CD4-positive, alpha-beta memory T cell (primary cell): Measurements from ENCODE around the gene ILF2. TPM values are rescaled to one million over a fixed set of nuclear protein-coding genes. Genes with fewer than 3 reads are reported as not detected.
"Not testable (repeated sequence)": the region's sequence is repeated elsewhere in the genome, so short reads cannot be mapped to it uniquely, and the experiment has no call there.

Experiments used
- CTCF ChIA-PET: fragments of 350-600 bp; sonication (Branson Sonifier 250); formaldehyde crosslinking; loops from one replicate; lab custom pipeline; 2021; ENCODE audit warnings: inconsistent platforms; ENCODE audit not compliant: partially characterized antibody; lab: Charles Lee
- POLR2A ChIA-PET: fragments of 350-600 bp; sonication (Branson Sonifier 250); formaldehyde crosslinking; loops from one replicate; lab custom pipeline; 2021; ENCODE audit not compliant: partially characterized antibody; lab: Charles Lee
- DNase-seq, 5 donors: peaks; one replicate each; pipeline versions ENCODE4 v3.0.0 to v3.0.0-alpha.2; 2020 to 2022; ENCODE audit warnings: mixed read lengths in 1 of 5
- H3K27ac ChIP-seq: one replicate; pipeline ENCODE4 v1.7.0; 2013; ENCODE audit warnings: low read depth, low read length
- H3K27me3 ChIP-seq: 2 replicates; pipeline ENCODE4 v1.7.0; 2013; ENCODE audit warnings: mild to moderate bottlenecking, low read length, moderate library complexity; ENCODE audit not compliant: insufficient read depth
- H3K36me3 ChIP-seq: 2 replicates; pipeline ENCODE4 v1.7.0; 2013; ENCODE audit warnings: mild to moderate bottlenecking, low read length, moderate library complexity; ENCODE audit not compliant: insufficient read depth
- H3K4me1 ChIP-seq: 2 replicates; pipeline ENCODE4 v1.7.0; 2013; ENCODE audit warnings: mild to moderate bottlenecking, low read length, moderate library complexity; ENCODE audit not compliant: insufficient read depth
- H3K4me3 ChIP-seq, 2 donors: one replicate each; pipeline ENCODE4 v1.7.0; 2013; ENCODE audit warnings: low read length in 2 of 2, mild to moderate bottlenecking in 1 of 2
- H3K9me3 ChIP-seq, 2 donors: one replicate each; pipeline ENCODE4 v1.7.0; 2013; ENCODE audit warnings: low read length in 2 of 2, control low read depth in 1 of 2; ENCODE audit not compliant: control insufficient read depth in 1 of 2
- H3K27ac Mint-ChIP-seq, 7 donors: one replicate each; pipeline ENCODE4 v1.8.0; 2020 to 2021; ENCODE audit warnings: mixed read lengths in 7 of 7, mild to moderate bottlenecking in 6 of 7, inconsistent platforms in 3 of 7, moderate library complexity in 3 of 7
- H3K27me3 Mint-ChIP-seq, 2 donors: one replicate each; pipeline ENCODE4 v1.8.0; 2020 to 2021; ENCODE audit warnings: mixed read lengths in 2 of 2
- H3K36me3 Mint-ChIP-seq, 2 donors: one replicate each; pipeline ENCODE4 v1.8.0; 2020 to 2021; ENCODE audit warnings: mixed read lengths in 2 of 2, inconsistent platforms in 1 of 2, mild to moderate bottlenecking in 1 of 2
- H3K4me1 Mint-ChIP-seq, 4 donors: one replicate each; pipeline ENCODE4 v1.8.0; 2020 to 2021; ENCODE audit warnings: mixed read lengths in 4 of 4, mild to moderate bottlenecking in 1 of 4
- H3K4me3 Mint-ChIP-seq, 8 donors: one replicate each; pipeline ENCODE4 v1.8.0; 2020 to 2021; ENCODE audit warnings: mixed read lengths in 8 of 8, mild to moderate bottlenecking in 7 of 8, moderate library complexity in 6 of 8, inconsistent platforms in 3 of 8
- H3K9me3 Mint-ChIP-seq, 8 donors: one replicate each; pipeline ENCODE4 v1.8.0; 2020 to 2021; ENCODE audit warnings: mixed read lengths in 8 of 8, mild to moderate bottlenecking in 5 of 8, inconsistent platforms in 3 of 8, moderate library complexity in 1 of 8
- intact Hi-C: fragments of 100-400 bp; cut with micrococcal nuclease; formaldehyde crosslinking; loops from one replicate; pipeline ENCODE4 v1.15.1; 2023
- polyA plus RNA-seq, 2 donors: library from polyadenylated mRNA; unstranded; fragments of 300-500 nt; fragmentation: Illumina TruSeq; gene quantifications; one replicate each; pipeline ENCODE4 v1.2.3, GENCODE V29; 2021
- total RNA-seq, 2 experiments: library from RNA; stranded (reverse); gene quantifications; one replicate each; pipeline ENCODE4 v1.2.3, GENCODE V29; 2021

ILF2 gene
- total and polyA plus RNA-seq, 4 experiments from 2014 or later, result 82.3 to 200 (median 112) TPM

DNA sequence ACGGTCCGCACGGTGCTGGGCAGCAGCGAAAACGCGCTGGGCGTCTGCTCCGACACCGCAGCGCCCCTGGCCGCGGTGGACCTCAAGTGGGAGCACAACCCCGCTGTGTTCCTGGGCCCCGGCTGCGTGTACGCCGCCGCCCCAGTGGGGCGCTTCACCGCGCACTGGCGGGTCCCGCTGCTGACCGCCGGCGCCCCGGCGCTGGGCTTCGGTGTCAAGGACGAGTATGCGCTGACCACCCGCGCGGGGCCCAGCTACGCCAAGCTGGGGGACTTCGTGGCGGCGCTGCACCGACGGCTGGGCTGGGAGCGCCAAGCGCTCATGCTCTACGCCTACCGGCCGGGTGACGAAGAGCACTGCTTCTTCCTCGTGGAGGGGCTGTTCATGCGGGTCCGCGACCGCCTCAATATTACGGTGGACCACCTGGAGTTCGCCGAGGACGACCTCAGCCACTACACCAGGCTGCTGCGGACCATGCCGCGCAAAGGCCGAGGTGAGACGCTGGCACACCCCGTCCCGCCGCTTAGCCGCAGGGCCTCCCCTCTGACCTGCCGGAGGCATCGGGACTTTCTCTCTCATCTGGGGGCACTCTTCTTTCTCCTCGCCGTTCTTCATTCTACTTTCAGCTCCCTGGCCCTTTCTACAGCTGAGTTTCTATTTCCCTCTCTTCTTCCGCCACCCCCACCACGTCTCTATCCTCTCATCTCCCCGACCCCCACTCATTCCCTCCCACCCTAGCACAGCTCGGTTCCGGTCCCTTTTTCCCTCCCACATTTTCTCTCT, 8.7 kb upstream of the ILF2 start:
- POLR2A ChIA-PET, result no interaction called here
- H3K4me3 ChIP-seq, result peak overlapping the region; percentile 29 to 48
- intact Hi-C loops, result loop anchor here (2.0 kb wide), 1 partner anchor 21 kb away; the partner anchor contains the start of gene SNAPIN
- H3K9me3 ChIP-seq, result no peaks in the 10 kb centered on the region
- peak in 3 of 5 donors; percentile 22 to 40 (median 29) for DNase-seq
- peaks cover 28 to 38% of the 10 kb centered on the region in 2 donors for H3K27me3 Mint-ChIP-seq
- no peaks in the 10 kb centered on the region for H3K9me3 Mint-ChIP-seq
- H3K36me3 ChIP-seq, result no peaks in the 10 kb centered on the region
- H3K4me1 Mint-ChIP-seq, result peaks cover 13 to 21% (median 15%) of the 10 kb centered on the region in 4 donors
- H3K4me3 Mint-ChIP-seq, result peak overlapping the region; percentile 60 to 91 (median 82)
- peak overlapping the region in 4 of 7 donors; percentile 2 to 74 (median 47) for H3K27ac Mint-ChIP-seq
- H3K36me3 Mint-ChIP-seq, result no peaks in the 10 kb centered on the region
- peaks cover 32% of the 10 kb centered on the region for H3K27me3 ChIP-seq
- peaks cover 27% of the 10 kb centered on the region for H3K4me1 ChIP-seq
- CTCF ChIA-PET, result interaction anchor here (1.1 to 4.4 kb wide), 4 partner anchors 33 to 307 kb away, joined by 3 to 29 read pairs (median 8); partner anchors contain the start of gene RAB13
- no peak overlapping the region for H3K27ac ChIP-seq

- CTCF ChIA-PET, result interaction anchor here (1.6 to 4.4 kb wide), 3 partner anchors 67 to 74 kb away, joined by 5 to 29 read pairs (median 12); no protein-coding TSS in a partner anchor
Measured at GRCh38 chr1:153678519-153679336, 7.9 kb upstream of the ILF2 start, which contains the start of gene NPR1. TSS of gene NPR1 (plus strand) at chr1:153678688. CDS start at chr1:153679109, 421 bp downstream.

GRCh38 chr1:153677718-153678518, 7.1 kb upstream of the ILF2 start:
- ChIA-PET POLR2A (interaction anchor here (0.7 to 0.8 kb wide), 2 partner anchors 44 to 313 kb away, joined by 3 read pairs; partner anchors contain the start of genes CHTOP and RPS27), CTCF (interaction anchor here (0.8 to 4.4 kb wide), 13 partner anchors 9 to 309 kb away, joined by 3 to 29 read pairs (median 4); partner anchors contain the start of gene RAB13)
- Mint-ChIP-seq H3K27ac (peak overlapping the region in 3 of 7 donors; percentile 12 to 73 (median 71)), H3K36me3 (no peaks in the 10 kb centered on the region), H3K4me1 (peaks cover 15 to 21% (median 16%) of the 10 kb centered on the region in 4 donors), H3K9me3 (no peaks in the 10 kb centered on the region), H3K4me3 (peak overlapping the region; percentile 77 to 91 (median 85)), H3K27me3 (peaks cover 28 to 32% of the 10 kb centered on the region in 2 donors)
- intact Hi-C loops, result loop anchor here (1.0 to 2.0 kb wide), 4 partner anchors 19 to 308 kb away; partner anchors contain the start of genes RAB13 and SNAPIN
- peak in 4 of 5 donors; percentile 41 to 51 (median 46) for DNase-seq
- Histone ChIP-seq H3K36me3 (no peaks in the 10 kb centered on the region), H3K9me3 (no peaks in the 10 kb centered on the region), H3K27me3 (peaks cover 32% of the 10 kb centered on the region), H3K4me1 (peaks cover 27% of the 10 kb centered on the region), H3K27ac (no peak overlapping the region), H3K4me3 (peak overlapping the region; percentile 11 to 48)

More at GRCh38 chr1:153678519-153679336, 7.9 kb upstream of the ILF2 start, which contains the start of gene NPR1:
- H3K9me3 ChIP-seq, result no peaks in the 10 kb centered on the region
- intact Hi-C loops, result loop anchor here (2.0 kb wide), 1 partner anchor 20 kb away; the partner anchor contains the start of gene SNAPIN
- H3K27ac ChIP-seq, result no peak within 1 kb of the TSS
- Mint-ChIP-seq H3K4me1 (peaks cover 13 to 21% (median 15%) of the 10 kb centered on the region in 4 donors), H3K36me3 (no peaks in the 10 kb centered on the region), H3K4me3 (peak within 1 kb of the TSS; percentile 82 to 91 (median 88)), H3K27ac (peak within 1 kb of the TSS in 3 of 7 donors; percentile 12 to 83 (median 71)), H3K27me3 (peaks cover 28 to 35% of the 10 kb centered on the region in 2 donors), H3K9me3 (no peaks in the 10 kb centered on the region)
- peaks cover 32% of the 10 kb centered on the region for H3K27me3 ChIP-seq
- peaks cover 27% of the 10 kb centered on the region for H3K4me1 ChIP-seq
- POLR2A ChIA-PET, result interaction anchor here (0.8 kb wide), 1 partner anchor 45 kb away, joined by 3 read pairs; the partner anchor contains the start of gene CHTOP
- H3K36me3 ChIP-seq, result no peaks in the 10 kb centered on the region
- peak within 1 kb of the TSS; percentile 29 to 48 for H3K4me3 ChIP-seq
- DNase-seq, result peak in 3 of 5 donors; percentile 22 to 30 (median 26)

DNA sequence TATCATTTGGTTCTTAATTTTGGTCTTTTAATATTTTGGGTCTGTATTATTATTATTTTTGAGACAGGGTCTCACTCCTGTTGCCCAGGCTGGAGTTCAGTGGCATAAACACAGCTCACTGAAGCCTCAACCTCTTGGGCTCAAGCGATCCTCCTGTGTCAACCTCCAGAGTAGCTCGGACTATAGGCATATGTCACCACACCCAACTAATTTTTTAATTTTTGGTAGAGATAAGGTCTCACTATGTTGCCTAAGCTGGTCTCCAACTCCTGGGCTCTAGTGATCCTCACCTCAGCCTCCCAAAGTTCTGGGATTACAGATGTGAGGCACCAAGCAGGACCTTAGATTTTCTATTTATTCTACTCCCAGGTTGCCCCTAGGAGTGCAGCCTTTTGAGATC, 2.7 kb upstream of the ILF2 start:
- H3K9me3 Mint-ChIP-seq, result no peaks in the 10 kb centered on the region
- peaks cover 34% of the 10 kb centered on the region for H3K4me1 ChIP-seq
- CTCF ChIA-PET, result interaction anchor here (0.7 to 1.0 kb wide), 2 partner anchors 65 to 163 kb away, joined by 3 read pairs; no protein-coding TSS in a partner anchor
- H3K27ac Mint-ChIP-seq, result peak overlapping the region in 4 of 7 donors; percentile 11 to 49 (median 33)
- peaks cover 6 to 14% of the 10 kb centered on the region in 2 donors for H3K36me3 Mint-ChIP-seq
- H3K27ac ChIP-seq, result no peak overlapping the region
- peak overlapping the region; percentile 2 to 67 (median 54) for H3K4me3 Mint-ChIP-seq
- no peak for DNase-seq
- intact Hi-C loops, result no loop called here
- peaks cover 10% of the 10 kb centered on the region for H3K36me3 ChIP-seq
- no peak overlapping the region for H3K4me3 ChIP-seq
- peaks cover 17% of the 10 kb centered on the region for H3K27me3 ChIP-seq
- POLR2A ChIA-PET, result no interaction called here
- H3K27me3 Mint-ChIP-seq, result peaks cover 15 to 17% of the 10 kb centered on the region in 2 donors
- H3K9me3 ChIP-seq, result no peaks in the 10 kb centered on the region
- peaks cover 13 to 21% (median 17%) of the 10 kb centered on the region in 4 donors for H3K4me1 Mint-ChIP-seq

- DNase-seq, result peak in 1 of 5 donors; percentile 66
- Mint-ChIP-seq H3K4me1 (peaks cover 11 to 16% (median 13%) of the 10 kb centered on the region in 4 donors), H3K36me3 (peaks cover 19 to 28% of the 10 kb centered on the region in 2 donors), H3K27ac (peak overlapping the region in 4 of 7 donors; percentile 61 to 77 (median 69))
- intact Hi-C loops, result loop anchor here (1.0 to 2.0 kb wide), 9 partner anchors 13 to 937 kb away; partner anchors contain the start of genes ADAR, CHTOP, GATAD2B and HAX1
- peaks cover 27% of the 10 kb centered on the region for H3K36me3 ChIP-seq
- H3K9me3 Mint-ChIP-seq, H3K27me3 ChIP-seq, H3K9me3 ChIP-seq, H3K4me3 Mint-ChIP-seq, H3K27me3 Mint-ChIP-seq: not testable (repeated sequence)
- peaks cover 26% of the 10 kb centered on the region for H3K4me1 ChIP-seq
- CTCF ChIA-PET, result interaction anchor here (0.6 to 1.9 kb wide), 10 partner anchors 9 to 140 kb away, joined by 3 to 6 read pairs (median 3); partner anchors contain the start of genes CHTOP, INTS3 and SLC27A3
- H3K27ac ChIP-seq, result peak overlapping the region; percentile 73
- POLR2A ChIA-PET, result interaction anchor here (0.6 to 3.4 kb wide), 19 partner anchors 13 to 1044 kb away, joined by 3 to 37 read pairs (median 4); partner anchors contain the start of genes CHTOP, CREB3L4, CRTC2 and INTS3
- H3K4me3 ChIP-seq, result peak overlapping the region; percentile 47 to 98
Measured at GRCh38 chr1:153671628-153672353, 998 bp upstream of the ILF2 start.
